Activated T-cell treated with anti-CD3 and anti-CD28 coated beads, Interleukin-2, amount 50 U/mL, for 24 hours (primary cell): ENCODE data around the gene INAVA.

Experiments
- DNase-seq: peaks from one replicate; pipeline ENCODE4 v3.0.0-alpha.2; 2020
- H3K27ac Mint-ChIP-seq: 2 replicates; pipeline ENCODE4 v1.8.0; 2020; ENCODE audit warnings: mild to moderate bottlenecking, mixed read lengths
- H3K27me3 Mint-ChIP-seq: 2 replicates; pipeline ENCODE4 v1.8.0; 2020; ENCODE audit warnings: mixed read lengths
- H3K36me3 Mint-ChIP-seq: 2 replicates; pipeline ENCODE4 v1.8.0; 2020; ENCODE audit warnings: low read depth, mixed read lengths
- H3K4me1 Mint-ChIP-seq: 2 replicates; pipeline ENCODE4 v1.8.0; 2020; ENCODE audit warnings: low read depth, mixed read lengths
- H3K4me3 Mint-ChIP-seq: 2 replicates; pipeline ENCODE4 v1.8.0; 2020; ENCODE audit warnings: mild to moderate bottlenecking, moderate library complexity, mixed read lengths
- H3K9me3 Mint-ChIP-seq: 2 replicates; pipeline ENCODE4 v1.8.0; 2020; ENCODE audit warnings: mixed read lengths

INAVA gene

DNA sequence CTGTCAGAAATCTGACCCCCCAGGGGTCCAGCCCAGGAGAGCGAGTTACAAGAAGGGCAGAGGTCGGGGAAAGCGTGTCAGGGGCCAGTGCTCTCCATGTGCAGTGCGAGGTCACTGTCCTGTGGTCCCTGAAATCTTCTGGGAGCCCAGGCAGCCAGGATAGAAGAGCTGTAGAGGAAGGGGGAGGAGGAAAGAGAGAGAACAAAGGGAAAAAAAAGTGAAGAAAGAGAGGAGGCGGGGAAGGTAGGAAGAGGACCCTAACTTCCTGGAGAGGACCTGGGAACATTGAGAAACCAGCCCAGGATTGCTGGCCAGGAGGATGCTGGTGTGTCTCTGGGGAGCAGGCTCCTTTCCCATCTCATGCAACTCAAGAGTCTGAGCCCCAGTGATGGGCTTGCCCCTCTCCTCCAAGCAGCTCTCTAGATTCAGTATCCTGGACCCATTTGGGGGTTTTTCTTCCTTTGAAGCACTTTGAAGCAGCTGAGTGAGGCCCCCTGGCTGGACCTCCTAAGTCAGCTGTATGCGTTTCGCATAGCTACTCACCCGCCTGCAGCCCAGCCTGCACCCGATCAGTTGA, 6.8 kb upstream of the INAVA start:
- peaks cover 62% of the 10 kb centered on the region for H3K4me1 Mint-ChIP-seq
- H3K4me3 Mint-ChIP-seq, result peak overlapping the region; percentile 33

DNA sequence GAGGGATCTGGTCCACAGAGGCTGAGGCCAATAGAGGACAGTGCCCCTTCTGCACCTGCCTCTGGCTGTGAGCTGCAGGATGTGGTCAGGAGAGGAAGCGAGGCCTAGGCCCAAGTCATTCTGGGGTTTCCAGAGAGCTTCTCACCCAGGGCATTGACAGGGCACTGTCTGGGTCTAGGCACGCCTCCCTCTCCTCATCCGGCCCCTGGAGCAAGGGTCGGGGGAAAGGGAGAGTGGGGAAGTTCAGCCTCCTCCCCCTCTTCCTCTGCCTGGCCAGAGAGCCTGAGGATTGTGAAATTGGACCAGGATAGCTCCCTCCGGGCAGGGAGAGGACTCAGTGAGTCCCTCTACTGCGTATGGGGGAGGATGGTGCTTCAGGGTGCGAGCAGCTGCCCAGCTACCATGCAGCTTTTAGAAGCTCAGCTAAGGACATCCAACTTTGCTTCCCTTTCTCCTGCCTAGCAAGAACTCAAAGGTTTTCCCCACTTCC, 6.3 kb upstream of the INAVA start:
- Mint-ChIP-seq H3K27me3 (peaks cover 35% of the 10 kb centered on the region), H3K4me1 (peaks cover 60% of the 10 kb centered on the region), H3K27ac (no peak overlapping the region), H3K36me3 (no peaks in the 10 kb centered on the region), H3K4me3 (peak overlapping the region; percentile 33), H3K9me3 (no peaks in the 10 kb centered on the region)
- peak; percentile 73 for DNase-seq

More for the DNA sequence above, 6.8 kb upstream of the INAVA start:
- DNase-seq, result no peak
- Mint-ChIP-seq H3K27ac (peak overlapping the region; percentile 64), H3K27me3 (peaks cover 33% of the 10 kb centered on the region), H3K36me3 (no peaks in the 10 kb centered on the region), H3K9me3 (no peaks in the 10 kb centered on the region)

DNA sequence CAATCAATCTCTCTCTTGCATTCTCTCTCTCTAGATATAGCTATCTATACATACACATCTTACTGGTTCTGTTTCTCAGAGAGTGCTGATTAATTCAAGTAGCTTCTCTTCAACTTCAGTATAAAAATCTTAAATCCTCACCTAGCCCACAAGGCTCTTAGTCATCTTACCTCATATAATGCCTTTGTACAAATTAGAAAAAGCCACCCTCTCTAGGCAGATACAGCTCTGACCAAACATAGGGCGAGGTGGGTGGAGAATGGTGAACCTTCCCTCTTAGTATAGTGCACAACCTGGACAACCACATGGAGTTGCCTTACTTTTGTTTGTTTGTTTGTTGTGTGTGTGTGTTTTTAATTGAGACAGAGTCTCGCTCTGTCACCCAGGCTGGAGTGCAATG, 5.1 kb upstream of the INAVA start:
- no peak for DNase-seq
- Mint-ChIP-seq H3K27me3 (peaks cover 43% of the 10 kb centered on the region), H3K27ac (peak overlapping the region; percentile 41), H3K4me3 (no peak overlapping the region), H3K9me3 (no peaks in the 10 kb centered on the region), H3K36me3 (no peaks in the 10 kb centered on the region), H3K4me1 (peaks cover 59% of the 10 kb centered on the region)

DNA sequence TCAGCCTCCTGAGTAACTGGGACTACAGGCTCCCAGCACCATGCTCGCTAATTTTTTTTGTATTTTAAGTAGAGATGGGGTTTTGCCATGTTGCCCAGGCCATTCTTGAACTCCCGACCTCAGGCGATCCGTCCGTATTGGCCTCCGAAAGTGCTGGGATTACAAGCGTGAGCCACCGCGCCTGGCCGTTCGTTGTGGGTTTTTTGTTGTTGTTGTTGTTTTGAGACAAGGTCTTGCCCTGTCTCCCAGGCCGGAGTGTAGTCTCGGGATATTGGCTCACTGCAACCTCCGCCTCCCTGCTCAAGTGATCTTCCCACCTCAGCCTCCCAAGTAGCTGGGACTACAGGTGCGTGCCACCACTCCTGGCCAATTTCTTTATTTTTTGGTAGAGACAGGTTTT, 4.7 kb upstream of the INAVA start:
- Mint-ChIP-seq H3K4me3 (no peak overlapping the region), H3K27ac (no peak overlapping the region), H3K36me3 (no peaks in the 10 kb centered on the region), H3K27me3 (peaks cover 46% of the 10 kb centered on the region), H3K9me3 (no peaks in the 10 kb centered on the region), H3K4me1 (peaks cover 59% of the 10 kb centered on the region)
- DNase-seq, result no peak

DNA sequence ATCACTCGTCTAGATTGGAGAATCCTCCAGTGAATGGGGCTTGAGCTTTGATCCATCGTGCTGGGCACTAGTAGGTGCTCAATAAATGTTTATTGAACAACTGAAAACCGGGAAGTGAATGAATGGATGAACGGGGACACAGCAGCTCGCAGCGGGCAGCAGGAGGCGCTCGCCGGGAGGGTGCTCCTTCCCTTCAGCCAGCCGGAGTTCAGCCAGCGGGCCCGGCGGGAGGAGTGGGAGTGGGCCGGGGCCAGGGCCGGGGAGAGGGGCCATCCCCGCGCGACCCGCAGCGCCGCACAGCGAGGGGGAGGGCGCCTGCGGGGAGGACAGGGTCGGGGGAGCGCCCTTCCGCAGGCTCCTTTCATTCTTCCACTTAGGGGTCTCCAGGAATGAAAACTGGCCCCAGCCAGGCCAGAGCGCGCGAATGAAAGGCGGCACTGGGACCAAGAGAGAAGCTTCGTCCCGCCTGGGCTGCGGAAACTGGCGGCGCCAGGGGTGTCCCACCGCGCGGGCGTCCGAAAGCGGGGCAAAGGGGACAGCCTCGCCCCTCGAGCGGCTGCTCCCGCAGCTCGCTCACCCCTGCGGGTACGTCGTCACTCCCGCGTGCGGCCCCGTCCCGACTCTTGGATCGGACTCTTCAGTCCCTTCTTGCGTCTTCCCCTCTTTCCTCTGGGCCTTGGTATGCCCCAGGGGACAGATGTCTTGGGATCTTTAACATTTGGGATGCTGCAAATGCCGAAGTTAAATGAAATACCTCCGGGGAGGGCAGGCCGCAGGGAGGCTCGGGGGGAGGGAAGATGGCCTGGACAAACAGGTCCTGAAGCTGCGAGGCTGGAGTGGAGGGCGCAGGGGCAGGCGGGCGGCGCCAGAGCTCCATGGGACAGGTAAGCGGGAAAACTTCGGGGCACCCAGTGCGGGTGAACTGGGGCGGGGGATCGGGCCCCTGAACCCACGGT, 3.6 kb upstream of the INAVA start:
- H3K4me1 Mint-ChIP-seq, result peaks cover 54% of the 10 kb centered on the region
- peak overlapping the region; percentile 49 for H3K4me3 Mint-ChIP-seq
- no peaks in the 10 kb centered on the region for H3K36me3 Mint-ChIP-seq
- H3K9me3 Mint-ChIP-seq, result no peaks in the 10 kb centered on the region
- H3K27ac Mint-ChIP-seq, result no peak overlapping the region
- H3K27me3 Mint-ChIP-seq, result peaks cover 52% of the 10 kb centered on the region
- DNase-seq, result peak; percentile 62

DNA sequence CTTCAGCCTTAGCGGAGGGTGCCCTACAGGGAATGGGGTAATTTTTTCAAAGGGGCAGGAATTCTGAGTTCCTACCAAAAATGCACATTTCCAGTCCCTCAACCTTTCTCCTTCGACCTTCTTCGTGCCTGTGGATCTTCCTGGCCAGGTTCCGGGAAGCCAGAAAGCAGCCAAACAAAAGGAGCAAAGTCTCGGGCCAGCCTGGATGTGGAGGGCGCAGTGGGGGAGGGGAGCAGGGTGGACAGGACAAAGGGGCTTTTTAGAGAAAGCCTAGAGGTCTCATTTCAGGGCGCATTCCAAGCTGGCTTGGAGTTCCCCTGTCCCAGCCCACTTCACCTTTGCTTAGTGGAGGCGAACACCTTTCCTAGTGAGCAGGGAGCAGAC, 2.9 kb upstream of the INAVA start:
- Mint-ChIP-seq H3K27ac (no peak overlapping the region), H3K27me3 (peaks cover 55% of the 10 kb centered on the region), H3K4me3 (peak overlapping the region; percentile 46), H3K4me1 (peaks cover 50% of the 10 kb centered on the region), H3K9me3 (no peaks in the 10 kb centered on the region), H3K36me3 (no peaks in the 10 kb centered on the region)
- DNase-seq, result no peak

DNA sequence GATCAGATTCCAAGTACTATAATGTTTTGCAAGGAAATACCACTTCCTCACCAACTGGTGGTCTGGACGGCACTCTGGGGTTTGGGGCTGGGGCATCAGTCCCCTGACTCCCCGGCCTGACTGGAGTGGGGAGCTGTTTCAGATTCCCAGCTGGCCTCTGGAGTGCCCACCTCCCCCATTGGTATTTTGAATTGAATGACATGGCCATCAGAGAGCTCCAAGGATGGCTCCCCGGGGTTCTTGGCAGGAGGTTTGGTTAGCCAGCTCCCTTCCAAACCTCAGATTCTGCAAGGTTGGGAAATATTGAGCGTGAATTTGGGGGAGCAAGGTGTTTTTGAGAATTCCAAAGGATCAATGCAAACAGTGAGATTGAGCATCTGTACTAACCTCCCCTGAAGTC, 2.2 kb upstream of the INAVA start:
- Mint-ChIP-seq H3K9me3 (no peaks in the 10 kb centered on the region), H3K36me3 (no peaks in the 10 kb centered on the region), H3K27ac (no peak overlapping the region), H3K4me1 (peaks cover 44% of the 10 kb centered on the region), H3K27me3 (peaks cover 60% of the 10 kb centered on the region), H3K4me3 (no peak overlapping the region)
- DNase-seq, result no peak

DNA sequence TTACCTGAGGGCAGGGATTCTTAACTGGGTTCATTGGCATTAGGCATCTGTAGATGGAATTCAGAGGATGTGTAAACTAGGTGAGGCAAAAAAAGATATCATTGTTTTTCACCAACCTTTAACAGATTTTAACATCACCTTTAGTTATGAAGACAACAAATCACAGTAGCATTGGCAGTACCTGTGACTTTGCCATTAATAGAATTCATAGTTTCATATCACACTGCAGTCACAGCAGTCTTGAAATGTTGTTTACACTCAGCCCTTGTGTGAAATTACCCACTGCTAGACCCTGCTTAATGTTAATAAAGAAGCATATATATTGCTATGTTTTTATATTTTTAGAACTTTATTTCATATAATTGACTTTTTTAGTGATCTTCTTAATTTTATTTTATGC, 1.7 kb upstream of the INAVA start:
- no peaks in the 10 kb centered on the region for H3K36me3 Mint-ChIP-seq
- H3K27ac Mint-ChIP-seq, result no peak overlapping the region
- no peak overlapping the region for H3K4me3 Mint-ChIP-seq
- peaks cover 40% of the 10 kb centered on the region for H3K4me1 Mint-ChIP-seq
- no peak for DNase-seq
- H3K27me3 Mint-ChIP-seq, result peaks cover 64% of the 10 kb centered on the region
- H3K9me3 Mint-ChIP-seq, result no peaks in the 10 kb centered on the region

DNA sequence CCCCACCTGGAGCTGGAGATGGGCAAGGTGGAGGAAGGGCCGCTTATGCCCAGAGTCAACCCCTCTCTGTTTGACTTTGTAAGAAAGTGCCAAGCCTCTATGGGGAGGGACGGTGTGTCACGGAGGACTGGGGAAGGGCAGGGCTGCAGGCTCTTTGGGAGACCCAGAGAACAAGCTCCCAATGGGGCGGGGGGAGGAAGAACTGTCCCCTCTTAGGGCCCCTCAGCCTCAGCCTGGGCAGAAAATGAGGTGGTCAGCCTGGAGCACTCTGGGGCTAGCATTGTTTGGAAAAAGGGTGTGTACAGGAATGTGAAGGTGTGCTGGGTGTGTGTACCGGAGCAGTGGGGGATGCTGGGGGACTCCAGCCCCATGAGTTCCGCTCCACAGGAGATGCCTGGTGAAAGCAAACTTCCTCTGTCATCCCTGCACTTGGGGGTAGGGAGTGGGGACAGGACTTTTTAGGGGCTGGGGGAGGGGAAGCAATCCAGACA, 1.2 kb upstream of the INAVA start:
- H3K27ac Mint-ChIP-seq, result no peak overlapping the region
- no peak overlapping the region for H3K4me3 Mint-ChIP-seq
- no peak for DNase-seq
- H3K9me3 Mint-ChIP-seq, result no peaks in the 10 kb centered on the region
- no peaks in the 10 kb centered on the region for H3K36me3 Mint-ChIP-seq
- peaks cover 69% of the 10 kb centered on the region for H3K27me3 Mint-ChIP-seq
- peaks cover 35% of the 10 kb centered on the region for H3K4me1 Mint-ChIP-seq

DNA sequence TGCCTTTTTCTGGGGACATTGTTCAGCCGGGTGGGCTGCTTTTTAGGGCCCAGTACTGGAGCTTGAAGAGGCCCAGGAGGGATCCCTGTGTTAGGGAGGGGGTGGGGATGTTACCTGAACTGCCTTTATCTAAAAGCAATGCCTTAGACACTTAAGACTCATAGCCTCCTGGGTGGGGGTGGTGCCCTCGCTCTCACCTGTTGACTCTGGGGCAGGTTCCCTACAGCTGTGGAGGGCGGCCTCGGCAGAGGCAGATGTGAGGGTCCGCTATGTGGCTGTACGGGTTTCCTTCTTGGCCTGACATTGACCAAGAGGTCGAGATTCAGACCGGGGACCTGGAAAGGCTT, 716 bp downstream of the INAVA start:
- no peaks in the 10 kb centered on the region for H3K36me3 Mint-ChIP-seq
- H3K4me3 Mint-ChIP-seq, result no peak overlapping the region
- peaks cover 16% of the 10 kb centered on the region for H3K4me1 Mint-ChIP-seq
- no peak overlapping the region for H3K27ac Mint-ChIP-seq
- H3K27me3 Mint-ChIP-seq, result peaks cover 78% of the 10 kb centered on the region
- no peaks in the 10 kb centered on the region for H3K9me3 Mint-ChIP-seq
- no peak for DNase-seq

DNA sequence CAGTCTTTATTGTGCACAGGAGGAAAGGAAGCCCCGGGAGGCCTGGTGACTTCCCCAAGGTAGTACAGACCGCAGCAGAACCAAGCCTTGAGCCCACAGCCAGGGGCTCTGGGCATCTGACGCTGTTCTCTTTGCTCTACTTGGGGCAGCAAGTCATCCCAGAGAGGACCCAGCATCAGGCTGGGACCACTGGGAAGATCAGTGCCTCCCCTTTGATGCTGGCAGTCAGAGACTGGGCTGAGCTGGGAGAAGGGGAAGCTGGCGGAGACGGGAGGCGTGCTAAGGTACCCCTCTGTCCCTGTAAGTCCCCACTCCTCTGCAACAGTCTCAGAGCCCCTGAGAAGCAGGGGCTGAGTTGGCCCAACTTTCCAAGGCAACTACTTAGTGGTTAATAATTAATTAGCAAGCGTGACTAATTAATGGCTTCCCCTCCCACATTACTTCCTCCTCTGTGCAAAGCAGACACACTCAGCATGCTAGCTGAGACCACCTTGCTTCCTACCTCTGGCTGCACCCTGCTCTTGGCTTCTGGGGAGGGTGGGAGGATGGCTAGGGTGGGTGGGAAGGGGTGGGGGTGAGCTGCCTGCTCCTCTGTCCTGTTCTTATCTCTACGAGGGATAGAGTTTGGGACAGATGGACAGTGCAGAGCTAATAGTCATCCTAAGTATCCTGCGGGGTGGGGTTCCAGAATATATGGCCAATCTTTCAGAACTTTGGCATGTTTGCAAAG, 1.3 kb downstream of the INAVA start:
- no peak overlapping the region for H3K27ac Mint-ChIP-seq
- H3K9me3 Mint-ChIP-seq, result no peaks in the 10 kb centered on the region
- peaks cover 77% of the 10 kb centered on the region for H3K27me3 Mint-ChIP-seq
- DNase-seq, result no peak
- H3K36me3 Mint-ChIP-seq, result no peaks in the 10 kb centered on the region
- peaks cover 11% of the 10 kb centered on the region for H3K4me1 Mint-ChIP-seq
- H3K4me3 Mint-ChIP-seq, result no peak overlapping the region

DNA sequence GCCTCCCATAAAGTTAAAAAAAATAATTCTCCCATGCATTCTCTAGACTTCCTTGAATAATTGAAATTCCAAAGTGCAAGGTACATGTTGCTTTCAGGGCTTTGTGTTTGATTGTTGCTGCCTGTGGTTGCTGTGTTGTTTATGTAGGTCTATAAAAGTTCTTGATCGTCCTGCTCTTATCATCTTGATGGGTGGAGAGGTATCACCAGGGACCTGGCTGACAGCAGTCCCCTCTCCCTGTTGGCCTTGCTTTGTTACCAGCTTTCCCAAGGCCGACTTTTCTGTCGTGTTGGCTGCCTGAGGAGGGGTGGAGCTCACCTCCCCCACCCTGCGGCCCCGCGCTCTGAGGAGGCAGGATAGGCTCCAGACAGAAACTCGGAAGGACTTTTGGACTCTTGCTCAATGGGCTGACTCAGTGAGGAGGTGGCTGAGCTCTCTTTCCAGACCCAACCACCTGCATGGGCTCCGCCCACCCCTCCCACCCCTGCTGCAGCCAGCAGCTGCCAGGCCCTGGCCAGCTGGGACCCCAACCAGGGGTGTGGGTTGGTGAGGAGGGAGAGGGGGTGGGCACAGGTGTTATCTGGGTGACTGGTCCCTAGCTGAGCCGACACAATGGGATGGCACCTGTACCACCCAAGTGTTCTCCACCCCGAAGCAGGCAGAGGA, 2.0 kb downstream of the INAVA start:
- H3K9me3 Mint-ChIP-seq, result no peaks in the 10 kb centered on the region
- peaks cover 7% of the 10 kb centered on the region for H3K4me1 Mint-ChIP-seq
- H3K27ac Mint-ChIP-seq, result no peak overlapping the region
- DNase-seq, result no peak
- no peaks in the 10 kb centered on the region for H3K36me3 Mint-ChIP-seq
- H3K4me3 Mint-ChIP-seq, result no peak overlapping the region
- H3K27me3 Mint-ChIP-seq, result peaks cover 79% of the 10 kb centered on the region

DNA sequence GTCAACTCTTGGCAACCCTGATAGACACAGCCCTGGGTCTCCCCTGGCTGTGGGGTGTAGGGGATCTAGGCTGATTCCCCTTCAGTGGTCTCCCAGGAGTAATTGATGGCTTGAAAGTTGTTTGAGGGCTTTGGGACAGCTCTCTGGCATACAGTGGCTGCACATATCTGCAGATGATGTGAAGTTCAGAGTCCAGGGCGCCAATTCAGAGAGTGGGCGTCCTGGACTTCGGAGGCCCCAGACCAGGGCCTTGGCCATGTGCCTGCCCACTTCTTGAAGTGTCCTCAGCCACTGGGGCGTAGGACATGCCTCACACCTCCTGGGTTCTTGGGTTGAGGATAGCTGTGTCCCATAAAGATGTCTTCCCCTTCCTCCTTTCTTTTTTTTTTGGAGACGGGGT, 2.6 kb downstream of the INAVA start:
- Mint-ChIP-seq H3K36me3 (no peaks in the 10 kb centered on the region), H3K4me1 (peaks cover under 1% of the 10 kb centered on the region), H3K27me3 (peaks cover 79% of the 10 kb centered on the region), H3K4me3 (no peak overlapping the region), H3K9me3 (no peaks in the 10 kb centered on the region), H3K27ac (no peak overlapping the region)
- no peak for DNase-seq

DNA sequence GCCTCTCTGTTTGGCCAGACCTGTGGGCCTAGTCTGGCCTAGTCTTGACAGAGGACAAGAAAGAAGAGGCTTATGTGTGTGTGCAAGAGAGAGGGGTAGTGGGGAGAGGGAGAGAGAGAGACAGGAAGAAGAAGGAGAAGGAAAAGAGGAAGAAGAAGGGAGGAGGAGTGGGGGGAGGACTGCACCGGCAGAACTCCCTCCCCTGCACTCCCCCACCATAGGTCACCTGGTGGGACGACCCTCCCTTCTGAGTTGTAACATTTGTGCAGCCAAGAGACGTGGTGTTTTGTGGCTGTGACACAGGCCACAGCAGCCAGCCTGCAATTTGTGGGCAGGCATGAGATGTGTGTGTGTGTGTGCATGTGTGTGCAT, 4.3 kb downstream of the INAVA start:
- no peak overlapping the region for H3K27ac Mint-ChIP-seq
- peaks cover 70% of the 10 kb centered on the region for H3K27me3 Mint-ChIP-seq
- H3K4me3 Mint-ChIP-seq, result no peak overlapping the region
- no peaks in the 10 kb centered on the region for H3K36me3 Mint-ChIP-seq
- no peak for DNase-seq
- H3K9me3 Mint-ChIP-seq, result no peaks in the 10 kb centered on the region
- no peaks in the 10 kb centered on the region for H3K4me1 Mint-ChIP-seq
